ENCODE measurements around the gene CADM2. TPM values are rescaled to one million over a fixed set of nuclear protein-coding genes. Genes with fewer than 3 reads are reported as not detected.

CADM2 gene
- total RNA-seq, 1 donor from 2014 or later = 4.4 TPM

DNA sequence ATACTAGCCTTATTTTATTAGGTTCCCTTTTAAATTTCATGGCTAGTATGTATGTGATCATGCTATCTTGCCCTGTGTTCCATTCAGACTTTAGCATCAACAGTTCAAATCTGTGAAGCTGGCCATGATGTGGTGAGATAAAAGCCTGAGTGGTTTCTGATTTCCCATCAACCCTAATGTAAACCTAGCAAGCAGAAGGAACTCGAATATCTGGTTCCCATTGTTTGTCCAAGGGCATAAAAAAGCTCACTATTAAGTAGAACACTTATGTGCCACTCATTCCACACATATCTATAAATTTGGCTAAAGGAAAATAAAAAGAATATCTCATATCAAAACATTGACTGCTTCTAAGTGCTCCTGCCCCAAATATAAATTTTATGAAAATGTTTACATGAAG, 311.7 kb downstream of the CADM2 start:
- Mint-ChIP-seq H3K27me3 (no peaks in the 10 kb centered on the region), H3K4me3 (ENCODE audit: low read depth) (no peak overlapping the region), H3K4me1 (ENCODE audit: low read depth) (no peaks in the 10 kb centered on the region), H3K36me3 (ENCODE audit: insufficient read depth) (no peaks in the 10 kb centered on the region), H3K27ac (no peak overlapping the region), H3K9me3 (ENCODE audit: low read depth) (no peaks in the 10 kb centered on the region)
- TF ChIP-seq, protein P1, sequence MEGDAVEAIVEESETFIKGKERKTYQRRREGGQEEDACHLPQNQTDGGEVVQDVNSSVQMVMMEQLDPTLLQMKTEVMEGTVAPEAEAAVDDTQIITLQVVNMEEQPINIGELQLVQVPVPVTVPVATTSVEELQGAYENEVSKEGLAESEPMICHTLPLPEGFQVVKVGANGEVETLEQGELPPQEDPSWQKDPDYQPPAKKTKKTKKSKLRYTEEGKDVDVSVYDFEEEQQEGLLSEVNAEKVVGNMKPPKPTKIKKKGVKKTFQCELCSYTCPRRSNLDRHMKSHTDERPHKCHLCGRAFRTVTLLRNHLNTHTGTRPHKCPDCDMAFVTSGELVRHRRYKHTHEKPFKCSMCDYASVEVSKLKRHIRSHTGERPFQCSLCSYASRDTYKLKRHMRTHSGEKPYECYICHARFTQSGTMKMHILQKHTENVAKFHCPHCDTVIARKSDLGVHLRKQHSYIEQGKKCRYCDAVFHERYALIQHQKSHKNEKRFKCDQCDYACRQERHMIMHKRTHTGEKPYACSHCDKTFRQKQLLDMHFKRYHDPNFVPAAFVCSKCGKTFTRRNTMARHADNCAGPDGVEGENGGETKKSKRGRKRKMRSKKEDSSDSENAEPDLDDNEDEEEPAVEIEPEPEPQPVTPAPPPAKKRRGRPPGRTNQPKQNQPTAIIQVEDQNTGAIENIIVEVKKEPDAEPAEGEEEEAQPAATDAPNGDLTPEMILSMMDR (IDR thresholded peaks at IDR 0.05; ENCODE audit: unreplicated experiment) = no peak
- DNase-seq (ENCODE audit: low spot score, unreplicated experiment) = no peak

DNA sequence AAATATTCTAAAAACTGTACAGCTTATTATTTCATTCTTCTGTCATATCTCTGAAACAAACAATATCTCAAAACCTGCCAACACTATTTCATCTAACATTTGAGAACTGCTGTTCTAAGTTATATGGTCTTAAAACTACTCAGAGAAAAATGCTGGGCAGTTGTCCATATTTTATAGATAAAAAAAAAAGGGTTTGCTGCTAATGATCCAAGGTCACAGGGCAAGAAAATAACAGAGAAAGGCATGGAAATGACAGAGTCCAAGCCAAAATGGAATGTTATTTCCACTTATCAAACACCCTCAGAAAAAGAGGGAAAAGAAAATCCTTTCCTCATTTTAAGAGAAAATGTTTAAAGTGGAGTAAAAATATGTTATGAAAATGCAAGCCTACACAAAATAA, 313.1 kb downstream of the CADM2 start:
- TF ChIP-seq, protein P1 (IDR thresholded peaks at IDR 0.05; ENCODE audit: unreplicated experiment) = no peak
- no peaks in the 10 kb centered on the region for H3K27me3 Mint-ChIP-seq
- H3K27ac Mint-ChIP-seq = no peak overlapping the region
- H3K9me3 Mint-ChIP-seq (ENCODE audit: low read depth) = no peaks in the 10 kb centered on the region
- H3K4me3 Mint-ChIP-seq (ENCODE audit: low read depth) = no peak overlapping the region
- no peaks in the 10 kb centered on the region for H3K36me3 Mint-ChIP-seq (ENCODE audit: insufficient read depth)
- H3K4me1 Mint-ChIP-seq (ENCODE audit: low read depth) = peaks cover 3% of the 10 kb centered on the region
- DNase-seq (ENCODE audit: low spot score, unreplicated experiment) = no peak

DNA sequence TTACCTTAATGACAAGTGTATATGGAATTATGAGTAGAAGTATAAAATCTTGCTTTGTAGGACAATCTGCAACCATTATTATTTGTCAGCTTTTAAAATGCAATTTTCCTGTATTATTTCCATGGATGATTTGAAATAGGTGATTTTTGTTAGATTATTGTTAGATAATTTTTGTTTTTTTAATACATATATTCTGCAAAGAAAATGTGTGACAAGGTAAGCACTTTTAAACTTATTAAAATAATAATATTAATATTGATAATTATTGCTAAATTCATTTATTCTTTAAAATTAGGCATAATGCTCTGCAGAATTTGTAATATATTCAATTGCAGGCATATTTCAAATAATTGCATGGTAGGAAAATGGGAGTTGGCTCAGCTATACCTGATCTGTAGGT, 329.5 kb downstream of the CADM2 start:
- Mint-ChIP-seq H3K4me1 (ENCODE audit: low read depth) (no peaks in the 10 kb centered on the region), H3K27ac (no peak overlapping the region), H3K4me3 (ENCODE audit: low read depth) (no peak overlapping the region), H3K9me3 (ENCODE audit: low read depth) (peaks cover 3% of the 10 kb centered on the region), H3K36me3 (ENCODE audit: insufficient read depth) (no peaks in the 10 kb centered on the region), H3K27me3 (no peaks in the 10 kb centered on the region)
- TF ChIP-seq, protein P1 (IDR thresholded peaks at IDR 0.05; ENCODE audit: unreplicated experiment) = no peak
- DNase-seq (ENCODE audit: low spot score, unreplicated experiment) = no peak

DNA sequence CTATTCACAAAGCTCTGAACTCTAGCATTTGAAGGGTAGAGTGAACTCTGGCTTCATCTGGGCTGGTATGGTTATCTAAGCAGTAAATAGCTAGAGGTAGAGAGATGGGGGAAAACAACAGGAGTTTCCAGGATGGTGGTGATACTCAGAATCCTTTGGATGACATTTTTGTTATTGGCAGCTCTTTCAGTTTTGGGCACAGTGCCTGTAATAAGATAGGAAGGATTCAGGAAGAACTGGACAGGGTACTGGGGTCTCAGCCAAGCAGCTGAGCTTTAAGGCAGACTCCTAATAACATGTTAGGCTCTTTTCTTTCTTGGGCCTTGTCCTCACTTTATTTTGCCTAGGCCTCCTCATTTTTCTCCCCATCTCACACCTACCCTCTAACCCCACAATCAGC, 338.5 kb downstream of the CADM2 start:
- no peak overlapping the region for H3K27ac Mint-ChIP-seq
- no peaks in the 10 kb centered on the region for H3K4me1 Mint-ChIP-seq (ENCODE audit: low read depth)
- H3K36me3 Mint-ChIP-seq (ENCODE audit: insufficient read depth) = no peaks in the 10 kb centered on the region
- H3K9me3 Mint-ChIP-seq (ENCODE audit: low read depth) = peaks cover 6% of the 10 kb centered on the region
- TF ChIP-seq, protein P1 (IDR thresholded peaks at IDR 0.05; ENCODE audit: unreplicated experiment) = no peak
- H3K4me3 Mint-ChIP-seq (ENCODE audit: low read depth) = no peak overlapping the region
- H3K27me3 Mint-ChIP-seq = no peaks in the 10 kb centered on the region
- DNase-seq (ENCODE audit: low spot score, unreplicated experiment) = no peak

DNA sequence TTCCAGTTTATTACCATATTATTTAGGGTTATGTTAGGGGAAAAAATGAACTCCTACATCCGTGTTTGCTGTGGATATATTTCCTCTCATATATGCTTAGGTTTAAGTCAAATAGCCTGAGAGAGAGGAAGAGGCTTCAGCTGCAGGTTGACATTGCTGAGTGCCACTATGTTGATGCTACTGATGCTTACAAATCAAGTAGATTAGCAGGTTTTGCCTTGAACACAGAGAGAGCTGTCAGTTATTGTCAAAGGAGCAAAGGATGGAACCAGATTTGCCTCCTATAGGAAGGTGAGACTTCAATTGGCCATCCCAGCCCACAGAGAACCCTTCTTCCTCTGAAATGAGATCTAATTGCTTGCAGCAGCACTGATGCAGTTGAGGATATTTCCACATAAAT, 339.2 kb downstream of the CADM2 start:
- no peak for DNase-seq (ENCODE audit: low spot score, unreplicated experiment)
- Mint-ChIP-seq H3K36me3 (ENCODE audit: insufficient read depth) (no peaks in the 10 kb centered on the region), H3K4me3 (ENCODE audit: low read depth) (no peak overlapping the region), H3K27ac (no peak overlapping the region), H3K4me1 (ENCODE audit: low read depth) (no peaks in the 10 kb centered on the region), H3K9me3 (ENCODE audit: low read depth) (peaks cover 2% of the 10 kb centered on the region), H3K27me3 (no peaks in the 10 kb centered on the region)
- TF ChIP-seq, protein P1 (IDR thresholded peaks at IDR 0.05; ENCODE audit: unreplicated experiment) = no peak
